HepG2 (cell line): ENCODE measurements around the gene MVP. TPM values are rescaled to one million over a fixed set of nuclear protein-coding genes. Genes with fewer than 3 reads are reported as not detected.

Experiments
- BCLAF1 ChIP-seq: fragments of 450-650 bp; IDR thresholded peaks from 2 replicates; pipeline ENCODE4 v1.6.1; 2017; ENCODE audit warnings: mild to moderate bottlenecking
- CCAR2 ChIP-seq: fragments of 200-400 bp; formaldehyde crosslinking; optimal IDR thresholded peaks from 2 replicates; pipeline ENCODE3; 2018; ENCODE audit warnings: low read depth, mild to moderate bottlenecking, low read length, moderate library complexity
- GABPA ChIP-seq, 2 experiments: IDR thresholded peaks; 2 replicates each; pipeline ENCODE4 v1.6.1; 2011 to 2016; ENCODE audit warnings: low read depth in 2 of 2, low read length in 1 of 2, missing biosample characterization in 1 of 2, missing genetic modification characterization in 1 of 2
- HNRNPUL1 ChIP-seq: fragments of 200-400 bp; formaldehyde crosslinking; IDR thresholded peaks from 2 replicates; pipeline ENCODE4 v1.6.1; 2017; ENCODE audit warnings: low read depth, mild to moderate bottlenecking, low read length, moderate library complexity
- HOXD1 ChIP-seq: sonication (generic); formaldehyde crosslinking; IDR thresholded peaks from 2 replicates; pipeline ENCODE4 v1.5.0; 2020; ENCODE audit warnings: missing genetic modification reagents
- MAFG ChIP-seq: sonication (generic); formaldehyde crosslinking; IDR thresholded peaks from 2 replicates; pipeline ENCODE4 v1.5.1; 2020; ENCODE audit warnings: mild to moderate bottlenecking, missing genetic modification reagents
- ONECUT2 ChIP-seq: sonication (generic); formaldehyde crosslinking; IDR thresholded peaks from 2 replicates; pipeline ENCODE4 v1.4.0; 2020; ENCODE audit warnings: missing genetic modification reagents
- RBFOX2 ChIP-seq: fragments of 200-400 bp; formaldehyde crosslinking; IDR thresholded peaks from 2 replicates; pipeline ENCODE4 v1.6.1; 2017; ENCODE audit warnings: low read depth, mild to moderate bottlenecking, low read length
- RFX1 ChIP-seq: fragments of 450-650 bp; IDR thresholded peaks from 2 replicates; pipeline ENCODE4 v1.6.1; 2017
- STAG1 ChIP-seq: sonication (generic); formaldehyde crosslinking; IDR thresholded peaks from 2 replicates; pipeline ENCODE4 v1.4.0; 2020; ENCODE audit warnings: missing genetic modification reagents
- ZNF232 ChIP-seq: sonication (generic); formaldehyde crosslinking; IDR thresholded peaks from 2 replicates; pipeline ENCODE4 v1.4.0; 2020; ENCODE audit warnings: missing genetic modification reagents, borderline replicate concordance
- ZNF501 ChIP-seq: sonication (generic); formaldehyde crosslinking; IDR thresholded peaks from 2 replicates; pipeline ENCODE4 v1.5.1; 2020; ENCODE audit warnings: mild to moderate bottlenecking, moderate library complexity, missing genetic modification reagents
- ZNF572 ChIP-seq: sonication (generic); formaldehyde crosslinking; IDR thresholded peaks from 2 replicates; pipeline ENCODE4 v1.5.1; 2020; ENCODE audit warnings: mild to moderate bottlenecking, missing genetic modification reagents
- ZNF781 ChIP-seq: sonication (generic); formaldehyde crosslinking; IDR thresholded peaks from 2 replicates; pipeline ENCODE4 v1.5.1; 2020; ENCODE audit warnings: borderline replicate concordance, mild to moderate bottlenecking, missing genetic modification reagents; ENCODE audit errors: not compliant biosample characterization
- ZNF788 ChIP-seq: sonication (generic); formaldehyde crosslinking; IDR thresholded peaks from 2 replicates; pipeline ENCODE4 v1.5.0; 2020; ENCODE audit warnings: mild to moderate bottlenecking, missing genetic modification reagents, borderline replicate concordance
- polyA plus RNA-seq, 8 experiments: library from polyadenylated mRNA; depleted of rRNA in 3 of 8; stranded (reverse) in 7 of 8; unstranded in 1 of 8; fragments of >200 nt; fragmentation: Illumina TruSeq in 4 of 8; extraction: Trizol in 4 of 8; gene quantifications; 2 replicates each; pipeline versions ENCODE4 v1.2.1 to v1.2.3, GENCODE V29; 2011 to 2016; ENCODE audit warnings: low read depth in 4 of 8, missing spikeins in 1 of 8, mixed read lengths in 1 of 8; ENCODE audit not compliant: insufficient read depth in 1 of 8
- total RNA-seq, 5 experiments: library from RNA; depleted of rRNA; stranded (reverse); fragments of >200 nt; fragmentation: Illumina TruSeq; extraction: Trizol; gene quantifications; 2 replicates each; pipeline ENCODE4 v1.2.3, GENCODE V29; 2016; ENCODE audit warnings: low read depth in 1 of 5
- TF ChIP-seq, protein P1 (sequence below): sonication (generic); formaldehyde crosslinking; IDR thresholded peaks from one replicate; pipeline ENCODE4 v1.5.1; 2020; ENCODE audit warnings: mild to moderate bottlenecking, missing genetic modification reagents; ENCODE audit errors: not compliant biosample characterization
- TF ChIP-seq, protein P2 (sequence below): sonication (generic); formaldehyde crosslinking; IDR thresholded peaks from 2 replicates; pipeline ENCODE4 v1.5.0; 2020; ENCODE audit warnings: missing genetic modification reagents

Gene MVP
- total and polyA plus RNA-seq, 2 of the 13 experiments (the other 11 are each of a cell fraction or from before 2014, with no cell fraction given): 22.9 to 43.5 TPM

DNA sequence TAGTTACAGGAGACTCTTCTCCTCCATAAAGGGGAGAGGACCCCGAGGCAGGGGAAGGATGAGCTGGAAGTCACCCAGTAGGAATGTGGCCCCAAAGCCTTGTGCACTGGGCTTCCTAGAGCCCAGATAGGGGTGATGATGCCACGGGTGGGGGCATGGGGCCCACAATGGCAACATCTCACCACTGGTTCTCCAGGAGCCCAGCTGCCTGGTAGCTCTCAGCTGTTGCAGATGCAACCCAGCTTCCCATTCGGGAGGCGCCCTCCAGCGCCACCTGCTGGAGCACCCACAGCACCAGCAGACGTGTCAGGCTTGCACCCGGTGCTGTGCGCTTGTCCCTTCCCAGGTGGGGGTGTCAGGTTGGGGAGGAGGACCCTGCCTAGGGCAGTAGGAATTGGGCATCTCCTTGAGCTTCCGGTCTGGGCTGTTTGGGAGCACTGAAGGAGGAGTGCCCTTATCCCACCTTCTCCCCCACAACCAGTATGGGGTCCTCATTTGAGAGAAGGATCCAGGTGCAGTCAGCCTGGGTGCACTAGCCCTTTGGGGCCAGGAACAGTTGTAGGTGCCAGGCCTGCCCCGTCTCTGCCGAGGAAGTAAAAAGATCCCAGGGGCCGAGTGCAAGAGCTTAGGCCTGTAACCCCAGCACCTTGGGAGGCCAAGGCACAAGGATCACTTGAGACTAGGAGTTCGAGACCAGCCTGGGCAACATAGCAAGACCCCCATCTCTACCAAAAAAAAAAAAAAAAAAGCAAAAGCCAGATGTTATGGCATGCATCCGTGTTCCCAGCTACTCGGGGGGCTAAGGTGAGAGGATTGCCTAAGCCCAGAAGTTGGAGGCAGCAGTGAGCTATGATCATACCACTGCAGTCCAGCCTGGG, 28.4 kb downstream of the MVP start (continued):
- TF ChIP-seq BCLAF1: no peak
- peak; percentile 94 for TF ChIP-seq STAG1 (CRISPR knock-in tag)
- TF ChIP-seq, protein P1, sequence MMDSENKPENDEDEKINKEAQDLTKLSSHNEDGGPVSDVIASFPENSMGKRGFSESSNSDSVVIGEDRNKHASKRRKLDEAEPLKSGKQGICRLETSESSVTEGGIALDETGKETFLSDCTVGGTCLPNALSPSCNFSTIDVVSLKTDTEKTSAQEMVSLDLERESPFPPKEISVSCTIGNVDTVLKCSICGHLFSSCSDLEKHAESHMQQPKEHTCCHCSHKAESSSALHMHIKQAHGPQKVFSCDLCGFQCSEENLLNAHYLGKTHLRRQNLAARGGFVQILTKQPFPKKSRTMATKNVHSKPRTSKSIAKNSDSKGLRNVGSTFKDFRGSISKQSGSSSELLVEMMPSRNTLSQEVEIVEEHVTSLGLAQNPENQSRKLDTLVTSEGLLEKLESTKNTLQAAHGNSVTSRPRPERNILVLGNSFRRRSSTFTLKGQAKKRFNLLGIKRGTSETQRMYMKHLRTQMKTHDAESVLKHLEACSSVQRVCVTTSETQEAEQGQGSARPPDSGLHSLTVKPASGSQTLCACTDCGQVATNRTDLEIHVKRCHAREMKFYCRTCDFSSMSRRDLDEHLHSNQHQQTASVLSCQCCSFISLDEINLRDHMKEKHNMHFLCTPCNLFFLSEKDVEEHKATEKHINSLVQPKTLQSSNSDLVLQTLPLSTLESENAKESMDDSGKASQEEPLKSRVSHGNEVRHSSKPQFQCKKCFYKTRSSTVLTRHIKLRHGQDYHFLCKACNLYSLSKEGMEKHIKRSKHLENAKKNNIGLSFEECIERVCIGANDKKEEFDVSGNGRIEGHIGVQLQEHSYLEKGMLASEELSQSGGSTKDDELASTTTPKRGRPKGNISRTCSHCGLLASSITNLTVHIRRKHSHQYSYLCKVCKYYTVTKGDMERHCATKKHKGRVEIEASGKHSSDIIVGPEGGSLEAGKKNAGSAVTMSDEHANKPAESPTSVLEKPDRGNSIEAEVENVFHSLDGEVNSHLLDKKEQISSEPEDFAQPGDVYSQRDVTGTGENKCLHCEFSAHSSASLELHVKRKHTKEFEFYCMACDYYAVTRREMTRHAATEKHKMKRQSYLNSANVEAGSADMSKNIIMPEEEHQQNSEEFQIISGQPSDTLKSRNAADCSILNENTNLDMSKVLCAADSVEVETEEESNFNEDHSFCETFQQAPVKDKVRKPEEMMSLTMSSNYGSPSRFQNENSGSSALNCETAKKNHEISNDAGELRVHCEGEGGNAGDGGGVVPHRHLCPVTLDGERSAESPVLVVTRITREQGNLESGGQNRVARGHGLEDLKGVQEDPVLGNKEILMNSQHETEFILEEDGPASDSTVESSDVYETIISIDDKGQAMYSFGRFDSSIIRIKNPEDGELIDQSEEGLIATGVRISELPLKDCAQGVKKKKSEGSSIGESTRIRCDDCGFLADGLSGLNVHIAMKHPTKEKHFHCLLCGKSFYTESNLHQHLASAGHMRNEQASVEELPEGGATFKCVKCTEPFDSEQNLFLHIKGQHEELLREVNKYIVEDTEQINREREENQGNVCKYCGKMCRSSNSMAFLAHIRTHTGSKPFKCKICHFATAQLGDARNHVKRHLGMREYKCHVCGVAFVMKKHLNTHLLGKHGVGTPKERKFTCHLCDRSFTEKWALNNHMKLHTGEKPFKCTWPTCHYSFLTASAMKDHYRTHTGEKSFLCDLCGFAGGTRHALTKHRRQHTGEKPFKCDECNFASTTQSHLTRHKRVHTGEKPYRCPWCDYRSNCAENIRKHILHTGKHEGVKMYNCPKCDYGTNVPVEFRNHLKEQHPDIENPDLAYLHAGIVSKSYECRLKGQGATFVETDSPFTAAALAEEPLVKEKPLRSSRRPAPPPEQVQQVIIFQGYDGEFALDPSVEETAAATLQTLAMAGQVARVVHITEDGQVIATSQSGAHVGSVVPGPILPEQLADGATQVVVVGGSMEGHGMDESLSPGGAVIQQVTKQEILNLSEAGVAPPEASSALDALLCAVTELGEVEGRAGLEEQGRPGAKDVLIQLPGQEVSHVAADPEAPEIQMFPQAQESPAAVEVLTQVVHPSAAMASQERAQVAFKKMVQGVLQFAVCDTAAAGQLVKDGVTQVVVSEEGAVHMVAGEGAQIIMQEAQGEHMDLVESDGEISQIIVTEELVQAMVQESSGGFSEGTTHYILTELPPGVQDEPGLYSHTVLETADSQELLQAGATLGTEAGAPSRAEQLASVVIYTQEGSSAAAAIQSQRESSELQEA (CRISPR knock-in tag): no peak
- peak; percentile 58; the same call in 1 of the 2 replicates for TF ChIP-seq ZNF788
- TF ChIP-seq, protein P2, sequence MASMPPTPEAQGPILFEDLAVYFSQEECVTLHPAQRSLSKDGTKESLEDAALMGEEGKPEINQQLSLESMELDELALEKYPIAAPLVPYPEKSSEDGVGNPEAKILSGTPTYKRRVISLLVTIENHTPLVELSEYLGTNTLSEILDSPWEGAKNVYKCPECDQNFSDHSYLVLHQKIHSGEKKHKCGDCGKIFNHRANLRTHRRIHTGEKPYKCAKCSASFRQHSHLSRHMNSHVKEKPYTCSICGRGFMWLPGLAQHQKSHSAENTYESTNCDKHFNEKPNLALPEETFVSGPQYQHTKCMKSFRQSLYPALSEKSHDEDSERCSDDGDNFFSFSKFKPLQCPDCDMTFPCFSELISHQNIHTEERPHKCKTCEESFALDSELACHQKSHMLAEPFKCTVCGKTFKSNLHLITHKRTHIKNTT: no peak
- TF ChIP-seq ZNF572 (CRISPR knock-in tag): 0 out of 2 replicates have a peak, but pooled peaks have one; percentile 74
- no peak for TF ChIP-seq CCAR2
- no peak for TF ChIP-seq MAFG
- no peak for TF ChIP-seq ONECUT2
- TF ChIP-seq ZNF501 (CRISPR knock-in tag): no peak
- TF ChIP-seq GABPA (IDR thresholded peaks at IDR 0.05; ENCODE audit: low read depth, low read length): no peak
- no peak for TF ChIP-seq GABPA (CRISPR knock-in tag; IDR thresholded peaks at IDR 0.05; ENCODE audit: low read depth)
- no peak for TF ChIP-seq ZNF232
- TF ChIP-seq RBFOX2: no peak
- TF ChIP-seq HNRNPUL1: no peak
- TF ChIP-seq RFX1: no peak
- TF ChIP-seq HOXD1 (CRISPR knock-in tag): 0 out of 2 replicates have a peak, but pooled peaks have one; percentile 39
- no peak for TF ChIP-seq ZNF781 (CRISPR knock-in tag)
